Mucosa of rectum (tissue), 2 donors: ENCODE data around the gene SLC6A5.

Source experiments
- H3K27ac ChIP-seq, 2 donors: one replicate each; pipeline ENCODE4 v1.7.0; 2013; ENCODE audit warnings: inconsistent platforms in 2 of 2, low read depth in 2 of 2, low read length in 2 of 2
- H3K27me3 ChIP-seq, 2 donors: one replicate each; pipeline ENCODE4 v1.7.0; 2013; ENCODE audit warnings: low read length in 2 of 2; ENCODE audit not compliant: control insufficient read depth in 2 of 2, insufficient read depth in 2 of 2
- H3K36me3 ChIP-seq, 2 donors: one replicate each; pipeline ENCODE4 v1.7.0; 2013; ENCODE audit warnings: low read length in 2 of 2; ENCODE audit not compliant: control insufficient read depth in 2 of 2, insufficient read depth in 2 of 2
- H3K4me1 ChIP-seq, 2 donors: one replicate each; pipeline ENCODE4 v1.7.0; 2013; ENCODE audit warnings: low read length in 2 of 2, mild to moderate bottlenecking in 1 of 2; ENCODE audit not compliant: control insufficient read depth in 2 of 2, insufficient read depth in 2 of 2
- H3K4me3 ChIP-seq, 2 donors: one replicate each; pipeline ENCODE4 v1.7.0; 2013; ENCODE audit warnings: low read length in 2 of 2
- H3K9ac ChIP-seq, 2 donors: one replicate each; pipeline ENCODE4 v1.7.0; 2013; ENCODE audit warnings: low read length in 2 of 2, low read depth in 1 of 2, mild to moderate bottlenecking in 1 of 2
- H3K9me3 ChIP-seq, 2 donors: one replicate each; pipeline ENCODE4 v1.7.0; 2013; ENCODE audit warnings: low read length in 2 of 2; ENCODE audit not compliant: control insufficient read depth in 2 of 2
- donor health status: healthy.
- donor health status: Normal muscosa, but diverticular disease.

SLC6A5 gene

GRCh38 chr11:20639688-20640087 is 40.3 kb downstream of the SLC6A5 start:
- no peak overlapping the region for H3K27ac ChIP-seq
- no peaks in the 10 kb centered on the region for H3K4me1 ChIP-seq
- no peaks in the 10 kb centered on the region for H3K9me3 ChIP-seq
- H3K9ac ChIP-seq = no peak overlapping the region
- H3K27me3 ChIP-seq = no peaks in the 10 kb centered on the region
- no peak overlapping the region for H3K4me3 ChIP-seq
- no peaks in the 10 kb centered on the region for H3K36me3 ChIP-seq

GRCh38 chr11:20640401-20640800 is 41.0 kb downstream of the SLC6A5 start:
- no peaks in the 10 kb centered on the region for H3K27me3 ChIP-seq
- H3K4me1 ChIP-seq = no peaks in the 10 kb centered on the region
- H3K36me3 ChIP-seq = no peaks in the 10 kb centered on the region
- H3K27ac ChIP-seq = no peak overlapping the region
- no peaks in the 10 kb centered on the region for H3K9me3 ChIP-seq
- no peak overlapping the region for H3K9ac ChIP-seq
- no peak overlapping the region for H3K4me3 ChIP-seq

GRCh38 chr11:20644360-20644759 is 45.0 kb downstream of the SLC6A5 start:
- Histone ChIP-seq H3K4me1 (no peaks in the 10 kb centered on the region), H3K4me3 (no peak overlapping the region), H3K27me3 (peaks cover 0 to 3% of the 10 kb centered on the region in 2 donors), H3K36me3 (no peaks in the 10 kb centered on the region), H3K27ac (no peak overlapping the region), H3K9me3 (no peaks in the 10 kb centered on the region), H3K9ac (no peak overlapping the region)

GRCh38 chr11:20647976-20648565 is 48.7 kb downstream of the SLC6A5 start:
- H3K36me3 ChIP-seq = no peaks in the 10 kb centered on the region
- no peaks in the 10 kb centered on the region for H3K4me1 ChIP-seq
- peaks cover 0 to 3% of the 10 kb centered on the region in 2 donors for H3K27me3 ChIP-seq
- no peaks in the 10 kb centered on the region for H3K9me3 ChIP-seq
- H3K9ac ChIP-seq = no peak overlapping the region
- H3K4me3 ChIP-seq = no peak overlapping the region
- H3K27ac ChIP-seq = no peak overlapping the region

GRCh38 chr11:20652150-20652806 is 52.9 kb downstream of the SLC6A5 start:
- no peaks in the 10 kb centered on the region for H3K4me1 ChIP-seq
- H3K27ac ChIP-seq = no peak overlapping the region
- peaks cover 0 to 3% of the 10 kb centered on the region in 2 donors for H3K27me3 ChIP-seq
- no peaks in the 10 kb centered on the region for H3K9me3 ChIP-seq
- H3K9ac ChIP-seq = no peak overlapping the region
- no peaks in the 10 kb centered on the region for H3K36me3 ChIP-seq
- H3K4me3 ChIP-seq = no peak overlapping the region

- Histone ChIP-seq H3K9me3 (no peaks in the 10 kb centered on the region), H3K4me3 (no peak overlapping the region), H3K27ac (no peak overlapping the region), H3K36me3 (no peaks in the 10 kb centered on the region), H3K9ac (no peak overlapping the region), H3K27me3 (no peaks in the 10 kb centered on the region), H3K4me1 (no peaks in the 10 kb centered on the region)
These were observed 54.6 kb downstream of the SLC6A5 start for GRCh38 chr11:20654038-20654437.

- Histone ChIP-seq H3K4me3 (no peak overlapping the region), H3K9me3 (no peaks in the 10 kb centered on the region), H3K27me3 (no peaks in the 10 kb centered on the region), H3K9ac (no peak overlapping the region), H3K36me3 (no peaks in the 10 kb centered on the region), H3K27ac (no peak overlapping the region), H3K4me1 (no peaks in the 10 kb centered on the region)
These were observed 57.5 kb downstream of the SLC6A5 start for GRCh38 chr11:20656901-20657300.

GRCh38 chr11:20658135-20658534 is 58.7 kb downstream of the SLC6A5 start:
- Histone ChIP-seq H3K27me3 (no peaks in the 10 kb centered on the region), H3K9me3 (no peaks in the 10 kb centered on the region), H3K36me3 (no peaks in the 10 kb centered on the region), H3K4me3 (no peak overlapping the region), H3K4me1 (no peaks in the 10 kb centered on the region), H3K27ac (no peak overlapping the region), H3K9ac (no peak overlapping the region)

GRCh38 chr11:20661445-20661844 is 62.0 kb downstream of the SLC6A5 start:
- Histone ChIP-seq H3K4me1 (no peaks in the 10 kb centered on the region), H3K36me3 (no peaks in the 10 kb centered on the region), H3K27ac (no peak overlapping the region), H3K9ac (no peak overlapping the region), H3K9me3 (no peaks in the 10 kb centered on the region), H3K27me3 (no peaks in the 10 kb centered on the region), H3K4me3 (no peak overlapping the region)

GRCh38 chr11:20661850-20662249 is 62.4 kb downstream of the SLC6A5 start:
- no peaks in the 10 kb centered on the region for H3K9me3 ChIP-seq
- no peak overlapping the region for H3K9ac ChIP-seq
- H3K36me3 ChIP-seq = no peaks in the 10 kb centered on the region
- no peak overlapping the region for H3K4me3 ChIP-seq
- H3K27me3 ChIP-seq = no peaks in the 10 kb centered on the region
- H3K4me1 ChIP-seq = no peaks in the 10 kb centered on the region
- no peak overlapping the region for H3K27ac ChIP-seq
